K562 (cell line): ENCODE data around the gene UNC13C. TPM values are rescaled to one million over a fixed set of nuclear protein-coding genes. Genes with fewer than 3 reads are reported as not detected.

ENCODE experiments used
- ATAC-seq: fragments of 200-7000 bp; cut with Tn5 transposase; 3 replicates; pipeline ENCODE4 v1.9.1; 2020; ENCODE audit warnings: moderate library complexity
- BruUV-seq: library from RNA; stranded (reverse); fragments of 400-500 nt; replicated peaks from 2 replicates; lab custom pipeline; 2021; lab: Mats Ljungman, UMichigan
- CTCF ChIA-PET: fragments of 300-600 bp; formaldehyde crosslinking; extraction: SDS; loops from one replicate; lab custom pipeline; 2021; ENCODE audit warnings: low intra/inter-chr PET ratio; lab: Yijun Ruan, JAX
- POLR2A ChIA-PET: fragments of 300-600, 350-650 bp; sonication (Branson Sonifier 250); formaldehyde crosslinking; extraction: SDS; loops from one replicate; lab custom pipeline; 2021; ENCODE audit warnings: antibody characterized with exemption, inconsistent platforms; lab: Yijun Ruan, JAX
- DNase-seq, 4 experiments: peaks; one replicate each; pipeline versions ENCODE4 v3.0.0 to v3.0.0-alpha.2; 2011 to 2018; ENCODE audit warnings: low spot score in 3 of 4, mixed read lengths in 3 of 4; ENCODE audit errors: extremely low read depth in 1 of 4
- FAIRE-seq: peaks from 2 replicates; lab custom pipeline; 2011; peaks lifted over from hg19 to GRCh38; lab: Jason Lieb, UNC
- H2AFZ ChIP-seq: 2 replicates; pipeline ENCODE4 v1.6.0; 2011; ENCODE audit warnings: low read depth, low read length, control low read depth, inconsistent platforms
- H3K27ac ChIP-seq: fragments of 200-600 bp; 3 replicates; pipeline ENCODE4 v1.8.0; 2011; ENCODE audit warnings: low read depth, mild to moderate bottlenecking, control low read depth, inconsistent platforms, low read length, moderate library complexity, mixed read lengths; ENCODE audit errors: extremely low read depth
- H3K27me3 ChIP-seq, 2 experiments: fragments of 300-600 bp in 1 of 2; 2 replicates in 1 of 2; 3 replicates in 1 of 2; pipeline versions ENCODE4 v1.6.0 to v1.8.0; 2011; ENCODE audit warnings: inconsistent platforms in 2 of 2, low read length in 2 of 2, mild to moderate bottlenecking in 1 of 2, mixed read lengths in 1 of 2, moderate library complexity in 1 of 2; ENCODE audit not compliant: control insufficient read depth in 2 of 2, insufficient read depth in 2 of 2
- H3K36me3 ChIP-seq: fragments of 300-600 bp; 3 replicates; pipeline ENCODE4 v1.8.0; 2011; ENCODE audit warnings: mild to moderate bottlenecking, low read length, inconsistent platforms; ENCODE audit not compliant: control insufficient read depth, insufficient read depth
- H3K4me1 ChIP-seq, 2 experiments: fragments of 200-600 bp in 1 of 2; replicated peaks in 1 of 2; 2 replicates in 1 of 2; 3 replicates in 1 of 2; pipeline versions ENCODE4 v1.5.1 to v1.8.0; 2011; ENCODE audit warnings: inconsistent platforms in 2 of 2, low read length in 2 of 2, mild to moderate bottlenecking in 1 of 2, mixed read lengths in 1 of 2, moderate library complexity in 1 of 2; ENCODE audit not compliant: control insufficient read depth in 2 of 2, insufficient read depth in 2 of 2
- H3K4me2 ChIP-seq: 2 replicates; pipeline ENCODE4 v1.6.1; 2011; ENCODE audit warnings: low read length, control low read depth, inconsistent platforms, mixed read lengths; ENCODE audit not compliant: insufficient read depth
- H3K4me3 ChIP-seq: fragments of 200-600 bp; sonication (generic), shearing (Covaris generic); 2 replicates; pipeline ENCODE4 v1.5.1; 2016; ENCODE audit warnings: control low read depth, inconsistent platforms
- H3K79me2 ChIP-seq: fragments of 200-600 bp; 3 replicates; pipeline ENCODE4 v1.8.0; 2011; ENCODE audit warnings: low read length, inconsistent platforms; ENCODE audit not compliant: control insufficient read depth, insufficient read depth
- H3K9ac ChIP-seq, 2 experiments: 2 replicates each; pipeline versions ENCODE4 v1.6.0 to v1.6.1; 2011; ENCODE audit warnings: low read depth in 2 of 2, low read length in 2 of 2, control low read depth in 1 of 2, inconsistent platforms in 1 of 2, mild to moderate bottlenecking in 1 of 2, mixed read lengths in 1 of 2; ENCODE audit not compliant: insufficient read depth in 1 of 2
- H3K9me1 ChIP-seq: one replicate; pipeline ENCODE4 v1.6.0; 2011; ENCODE audit warnings: inconsistent platforms, mild to moderate bottlenecking, low read length, moderate library complexity; ENCODE audit not compliant: control insufficient read depth, insufficient read depth
- H3K9me3 ChIP-seq: replicated peaks from 2 replicates; pipeline ENCODE4 v1.5.1; 2011; ENCODE audit warnings: low read depth, low read length, inconsistent platforms; ENCODE audit not compliant: control insufficient read depth, insufficient read depth
- H4K20me1 ChIP-seq: replicated peaks from 2 replicates; pipeline ENCODE4 v1.6.1; 2011; ENCODE audit warnings: low read length, inconsistent platforms, mixed read lengths; ENCODE audit not compliant: control insufficient read depth, insufficient read depth
- ARHGAP35 ChIP-seq: fragments of 450-650 bp; IDR thresholded peaks from 2 replicates; pipeline ENCODE4 v1.6.1; 2018; ENCODE audit not compliant: partially characterized antibody
- MECOM ChIP-seq: fragments of 250-450 bp; sonication (Bioruptor Pico); IDR thresholded peaks from 2 replicates; pipeline ENCODE4 v1.8.0; 2022; ENCODE audit warnings: inconsistent platforms
- POLR3A ChIP-seq: IDR thresholded peaks from 2 replicates; pipeline ENCODE4 v1.6.1; 2011; ENCODE audit warnings: borderline replicate concordance, mild to moderate bottlenecking, moderate library complexity; ENCODE audit not compliant: insufficient read length, insufficient read depth; ENCODE audit errors: extremely low read depth
- RFX7 ChIP-seq: fragments of 250-450 bp; sonication (Bioruptor Pico); IDR thresholded peaks from 2 replicates; pipeline ENCODE4 v1.5.1; 2021; ENCODE audit warnings: mild to moderate bottlenecking
- SMARCA5 ChIP-seq: fragments of 450-650 bp; IDR thresholded peaks from 2 replicates; pipeline ENCODE4 v1.6.1; 2016
- ZNF197 ChIP-seq: fragments of 200-800 bp; sonication (Bioruptor generic); IDR thresholded peaks from 2 replicates; pipeline ENCODE4 v1.6.1; 2016; ENCODE audit warnings: low read depth, missing genetic modification characterization, missing compliant biosample characterization
- ZNF224 ChIP-seq: sonication (generic); formaldehyde crosslinking; IDR thresholded peaks from 2 replicates; pipeline ENCODE4 v1.8.0; 2022; ENCODE audit warnings: mild to moderate bottlenecking, missing genetic modification reagents
- whole genome bisulfite sequencing: fragments of 100-300 bp; shearing (Covaris generic); methylation state at CpG from one replicate; pipeline ENCODE4 v1.1.6; 2016; ENCODE audit warnings: low coverage, mixed read lengths; ENCODE audit not compliant: insufficient coverage; ENCODE audit errors: missing lambda C conversion rate; 5-methylcytosine and 5-hydroxymethylcytosine counted together
- in situ Hi-C: fragments of 300-500 bp; cut with MboI; formaldehyde crosslinking; loops from 4 replicates; pipeline ENCODE4 v1.15.0; 2018; ENCODE audit warnings: inconsistent platforms, mixed read lengths
- intact Hi-C: fragments of 100-400 bp; cut with micrococcal nuclease; formaldehyde crosslinking; loops from 2 replicates; pipeline ENCODE4 v1.14.2; 2022
- polyA plus RNA-seq, 8 experiments: library from polyadenylated mRNA; depleted of rRNA in 4 of 8; stranded (reverse) in 5 of 8; unstranded in 3 of 8; fragments of >200 nt; fragmentation: Nextera tagmentation in 2 of 8; fragmentation: Illumina TruSeq in 1 of 8; extraction: Ambion mirVana in 2 of 8; extraction: Trizol in 1 of 8; gene quantifications; 2 replicates each; pipeline versions ENCODE4 v1.2.1 to v1.2.3, GENCODE V29; 2011 to 2014; ENCODE audit warnings: inconsistent platforms in 1 of 8, missing spikeins in 1 of 8
- total RNA-seq, 7 experiments: library from RNA; depleted of rRNA in 6 of 7; stranded (reverse); fragments of >200 nt in 6 of 7; fragmentation: Illumina TruSeq in 2 of 7; extraction: Trizol in 2 of 7; gene quantifications; 2 replicates each; pipeline versions ENCODE4 v1.2.1 to v1.2.3, GENCODE V29; 2011 to 2021; ENCODE audit warnings: low replicate concordance in 1 of 7
- TF ChIP-seq, protein P1 (sequence below), 2 experiments: fragments of 450-650 bp; formaldehyde crosslinking in 1 of 2; IDR thresholded peaks; 2 replicates each; pipeline versions ENCODE4 v1.4.0 to v1.6.1; 2014 to 2020; ENCODE audit warnings: mild to moderate bottlenecking in 2 of 2, borderline replicate concordance in 1 of 2, low read depth in 1 of 2

UNC13C gene
- total and polyA plus RNA-seq, 9 of the 15 experiments (the other 6 are each of a cell fraction or from before 2014, with no cell fraction given): not detected

DNA sequence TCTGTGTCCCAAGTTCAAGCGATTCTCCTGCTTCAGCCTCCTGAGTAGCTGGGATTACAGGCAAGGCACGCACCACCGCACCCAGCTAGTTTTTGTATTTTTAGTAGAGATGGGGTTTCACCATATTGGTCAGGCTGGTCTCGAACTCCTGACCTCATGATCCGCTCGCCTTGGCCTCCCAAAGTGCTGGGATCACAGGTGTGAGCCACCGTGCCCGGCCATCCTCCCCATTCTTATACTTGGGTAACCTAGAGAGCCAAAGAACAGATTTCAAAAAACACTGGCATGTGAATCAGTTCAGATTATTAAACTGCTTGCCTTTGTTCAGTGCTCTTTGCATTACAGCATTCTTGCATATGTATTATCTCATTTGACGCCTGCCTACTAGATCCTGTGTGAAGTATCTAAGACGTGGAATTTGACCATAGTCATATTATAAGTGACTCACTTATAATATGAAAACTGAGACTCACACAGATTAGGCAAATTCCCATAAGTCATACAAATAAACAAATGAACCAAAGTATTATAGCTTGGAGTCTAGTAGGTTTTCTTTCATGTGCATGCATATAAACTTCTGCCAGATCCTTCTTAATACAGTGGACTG lies 123.5 kb downstream of the UNC13C start:
- POLR2A ChIA-PET: no interaction called here
- no peaks in the 10 kb centered on the region for H4K20me1 ChIP-seq
- no peak for FAIRE-seq
- TF ChIP-seq RFX7 (CRISPR knock-in tag) (no peak), ZNF224 (CRISPR knock-in tag) (no peak), MECOM (CRISPR knock-in tag) (no peak)
- BruUV-seq: no TSS peak
- 0% methylated on average over 9 of the region's 10 CpGs for WGBS
- H3K9ac ChIP-seq: no peak overlapping the region
- intact Hi-C loops: no loop called here
- no peaks in the 10 kb centered on the region for H3K4me1 ChIP-seq
- in situ Hi-C loops: no loop called here
- H3K36me3 ChIP-seq: no peaks in the 10 kb centered on the region
- no peak for ATAC-seq
- no peaks in the 10 kb centered on the region for H3K9me3 ChIP-seq
- H3K4me2 ChIP-seq: no peak overlapping the region
- no peak overlapping the region for H3K4me3 ChIP-seq
- no peaks in the 10 kb centered on the region for H3K9me1 ChIP-seq
- H3K27ac ChIP-seq: no peak overlapping the region
- no peaks in the 10 kb centered on the region for H3K27me3 ChIP-seq
- no peak for DNase-seq
- CTCF ChIA-PET: no interaction called here
- H3K79me2 ChIP-seq: no peaks in the 10 kb centered on the region
- H2AFZ ChIP-seq: no peak overlapping the region

DNA sequence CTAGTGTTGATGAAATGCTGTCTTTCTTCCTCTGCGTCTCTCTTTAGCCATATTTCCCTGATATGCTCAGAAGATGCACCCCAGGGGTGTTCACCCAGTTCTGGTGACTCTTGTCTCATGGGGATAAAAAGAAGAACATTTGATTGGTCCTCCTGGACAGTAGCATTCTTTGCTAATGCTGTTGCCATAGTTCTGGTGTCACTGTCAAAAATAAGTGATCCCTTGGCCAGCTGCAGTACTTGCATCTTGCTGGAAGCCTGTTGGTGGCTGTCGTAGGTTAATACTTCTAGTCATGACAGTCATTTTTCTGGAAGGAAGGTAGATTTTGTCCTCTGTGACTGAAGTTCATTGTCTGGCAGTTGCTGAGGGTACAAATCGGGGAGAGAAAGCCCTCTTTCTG lies 124.5 kb downstream of the UNC13C start:
- H3K4me2 ChIP-seq: no peak overlapping the region
- H3K9me3 ChIP-seq: no peaks in the 10 kb centered on the region
- no peak overlapping the region for H2AFZ ChIP-seq
- no peaks in the 10 kb centered on the region for H3K9me1 ChIP-seq
- no peak overlapping the region for H3K27ac ChIP-seq
- FAIRE-seq: no peak
- no peaks in the 10 kb centered on the region for H3K79me2 ChIP-seq
- ChIA-PET CTCF (no interaction called here), POLR2A (no interaction called here)
- in situ Hi-C loops (no loop called here), intact Hi-C loops (no loop called here)
- H3K4me3 ChIP-seq: no peak overlapping the region
- no peaks in the 10 kb centered on the region for H3K27me3 ChIP-seq
- H3K4me1 ChIP-seq: no peaks in the 10 kb centered on the region
- DNase-seq: no peak
- whole genome bisulfite sequencing: 4% methylated on average over 3 of the region's 3 CpGs
- no peaks in the 10 kb centered on the region for H3K36me3 ChIP-seq
- no peaks in the 10 kb centered on the region for H4K20me1 ChIP-seq
- no TSS peak for BruUV-seq
- ATAC-seq: no peak
- no peak overlapping the region for H3K9ac ChIP-seq
- TF ChIP-seq ARHGAP35: no peak
- no peak for TF ChIP-seq ZNF197 (CRISPR knock-in tag)
- TF ChIP-seq POLR3A: no peak
- no peak for TF ChIP-seq SMARCA5
- TF ChIP-seq, protein P1, sequence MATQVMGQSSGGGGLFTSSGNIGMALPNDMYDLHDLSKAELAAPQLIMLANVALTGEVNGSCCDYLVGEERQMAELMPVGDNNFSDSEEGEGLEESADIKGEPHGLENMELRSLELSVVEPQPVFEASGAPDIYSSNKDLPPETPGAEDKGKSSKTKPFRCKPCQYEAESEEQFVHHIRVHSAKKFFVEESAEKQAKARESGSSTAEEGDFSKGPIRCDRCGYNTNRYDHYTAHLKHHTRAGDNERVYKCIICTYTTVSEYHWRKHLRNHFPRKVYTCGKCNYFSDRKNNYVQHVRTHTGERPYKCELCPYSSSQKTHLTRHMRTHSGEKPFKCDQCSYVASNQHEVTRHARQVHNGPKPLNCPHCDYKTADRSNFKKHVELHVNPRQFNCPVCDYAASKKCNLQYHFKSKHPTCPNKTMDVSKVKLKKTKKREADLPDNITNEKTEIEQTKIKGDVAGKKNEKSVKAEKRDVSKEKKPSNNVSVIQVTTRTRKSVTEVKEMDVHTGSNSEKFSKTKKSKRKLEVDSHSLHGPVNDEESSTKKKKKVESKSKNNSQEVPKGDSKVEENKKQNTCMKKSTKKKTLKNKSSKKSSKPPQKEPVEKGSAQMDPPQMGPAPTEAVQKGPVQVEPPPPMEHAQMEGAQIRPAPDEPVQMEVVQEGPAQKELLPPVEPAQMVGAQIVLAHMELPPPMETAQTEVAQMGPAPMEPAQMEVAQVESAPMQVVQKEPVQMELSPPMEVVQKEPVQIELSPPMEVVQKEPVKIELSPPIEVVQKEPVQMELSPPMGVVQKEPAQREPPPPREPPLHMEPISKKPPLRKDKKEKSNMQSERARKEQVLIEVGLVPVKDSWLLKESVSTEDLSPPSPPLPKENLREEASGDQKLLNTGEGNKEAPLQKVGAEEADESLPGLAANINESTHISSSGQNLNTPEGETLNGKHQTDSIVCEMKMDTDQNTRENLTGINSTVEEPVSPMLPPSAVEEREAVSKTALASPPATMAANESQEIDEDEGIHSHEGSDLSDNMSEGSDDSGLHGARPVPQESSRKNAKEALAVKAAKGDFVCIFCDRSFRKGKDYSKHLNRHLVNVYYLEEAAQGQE (IDR thresholded peaks at IDR 0.05; ENCODE audit: borderline replicate concordance): no peak
- TF ChIP-seq, protein P1 (CRISPR knock-in tag; IDR thresholded peaks at IDR 0.05; ENCODE audit: low read depth): no peak
